SK-N-SH treated with all-trans-retinoic acid at 6 μM for 48 hours (cell line): ENCODE measurements around the gene SLC16A1.

Experiments
- ATAC-seq: fragments of 200-7000 bp; cut with Tn5 transposase; 3 replicates; pipeline ENCODE4 v1.9.1; 2020; ENCODE audit warnings: mild to moderate bottlenecking, moderate library complexity
- BACH2 ChIP-seq: fragments of 250-450 bp; sonication (Bioruptor Pico); IDR thresholded peaks from 2 replicates; pipeline ENCODE4 v1.9.0; 2021; ENCODE audit warnings: mild to moderate bottlenecking, borderline replicate concordance
- CSDC2 ChIP-seq: fragments of 250-450 bp; sonication (Bioruptor Pico); IDR thresholded peaks from 2 replicates; pipeline ENCODE4 v1.5.0; 2020; ENCODE audit warnings: mild to moderate bottlenecking, moderate library complexity
- ESRRG ChIP-seq: fragments of 250-450 bp; sonication (Bioruptor Pico); IDR thresholded peaks from 2 replicates; pipeline ENCODE4 v1.6.1; 2021; ENCODE audit warnings: mild to moderate bottlenecking
- GLIS3 ChIP-seq: fragments of 250-450 bp; sonication (Bioruptor Pico); IDR thresholded peaks from 2 replicates; pipeline ENCODE4 v1.5.0; 2020; ENCODE audit warnings: mild to moderate bottlenecking, moderate library complexity
- OSR1 ChIP-seq: fragments of 250-450 bp; sonication (Bioruptor Pico); IDR thresholded peaks from 2 replicates; pipeline ENCODE4 v1.8.0; 2022; ENCODE audit warnings: moderate library complexity, mild to moderate bottlenecking, inconsistent platforms
- PPARA ChIP-seq: fragments of 250-450 bp; sonication (Bioruptor Pico); IDR thresholded peaks from 2 replicates; pipeline ENCODE4 v1.5.0; 2020; ENCODE audit warnings: mild to moderate bottlenecking, borderline replicate concordance
- RARB ChIP-seq: fragments of 250-450 bp; sonication (Bioruptor Pico); IDR thresholded peaks from 2 replicates; pipeline ENCODE4 v1.8.0; 2021; ENCODE audit warnings: mild to moderate bottlenecking, moderate library complexity
- TCF4 ChIP-seq: fragments of 250-450 bp; sonication (Bioruptor Pico); IDR thresholded peaks from 2 replicates; pipeline ENCODE4 v1.8.0; 2021; ENCODE audit warnings: mild to moderate bottlenecking, moderate library complexity, borderline replicate concordance
- TOX ChIP-seq: fragments of 250-450 bp; sonication (Bioruptor Pico); IDR thresholded peaks from 2 replicates; pipeline ENCODE4 v1.8.0; 2021; ENCODE audit warnings: mild to moderate bottlenecking, moderate library complexity, borderline replicate concordance
- ZC3H10 ChIP-seq: fragments of 250-450 bp; sonication (Bioruptor Pico); IDR thresholded peaks from 2 replicates; pipeline ENCODE4 v1.5.1; 2021; ENCODE audit warnings: mild to moderate bottlenecking, moderate library complexity
- ZFP3 ChIP-seq: fragments of 250-450 bp; sonication (Bioruptor Pico); IDR thresholded peaks from 2 replicates; pipeline ENCODE4 v1.5.0; 2020; ENCODE audit warnings: mild to moderate bottlenecking, moderate library complexity
- ZNF565 ChIP-seq: fragments of 450-650 bp; formaldehyde crosslinking; conservative IDR thresholded peaks from 2 replicates; pipeline ENCODE4 v1.5.0; 2020; ENCODE audit warnings: low read depth, mild to moderate bottlenecking, moderate library complexity
- ZNF70 ChIP-seq: fragments of 450-650 bp; formaldehyde crosslinking; IDR thresholded peaks from 2 replicates; pipeline ENCODE4 v1.5.0; 2020; ENCODE audit warnings: mild to moderate bottlenecking, moderate library complexity
- ZNF8 ChIP-seq: fragments of 450-650 bp; formaldehyde crosslinking; IDR thresholded peaks from 2 replicates; pipeline ENCODE4 v1.5.0; 2020; ENCODE audit warnings: mild to moderate bottlenecking, moderate library complexity
- TF ChIP-seq, protein P1 (sequence below): fragments of 250-450 bp; sonication (Bioruptor Pico); IDR thresholded peaks from 2 replicates; pipeline ENCODE4 v1.5.1; 2021; ENCODE audit warnings: mild to moderate bottlenecking, moderate library complexity
- TF ChIP-seq, protein P2 (sequence below): fragments of 250-450 bp; sonication (Bioruptor Pico); IDR thresholded peaks from 2 replicates; pipeline ENCODE4 v1.5.1; 2020; ENCODE audit warnings: low read depth, mild to moderate bottlenecking, moderate library complexity
- TF ChIP-seq, protein P3 (sequence below): fragments of 250-450 bp; sonication (Bioruptor Pico); IDR thresholded peaks from 2 replicates; pipeline ENCODE4 v1.8.0; 2020; ENCODE audit warnings: mild to moderate bottlenecking, moderate library complexity, borderline replicate concordance
- TF ChIP-seq, protein P4 (sequence below): fragments of 250-450 bp; sonication (Bioruptor Pico); IDR thresholded peaks from 2 replicates; pipeline ENCODE4 v1.5.0; 2020; ENCODE audit warnings: mild to moderate bottlenecking, moderate library complexity
- TF ChIP-seq, protein P5 (sequence below): fragments of 250-450 bp; sonication (Bioruptor Pico); IDR thresholded peaks from 2 replicates; pipeline ENCODE4 v1.8.0; 2021; ENCODE audit warnings: low read depth, mild to moderate bottlenecking, moderate library complexity, borderline replicate concordance

The SLC16A1 gene

DNA sequence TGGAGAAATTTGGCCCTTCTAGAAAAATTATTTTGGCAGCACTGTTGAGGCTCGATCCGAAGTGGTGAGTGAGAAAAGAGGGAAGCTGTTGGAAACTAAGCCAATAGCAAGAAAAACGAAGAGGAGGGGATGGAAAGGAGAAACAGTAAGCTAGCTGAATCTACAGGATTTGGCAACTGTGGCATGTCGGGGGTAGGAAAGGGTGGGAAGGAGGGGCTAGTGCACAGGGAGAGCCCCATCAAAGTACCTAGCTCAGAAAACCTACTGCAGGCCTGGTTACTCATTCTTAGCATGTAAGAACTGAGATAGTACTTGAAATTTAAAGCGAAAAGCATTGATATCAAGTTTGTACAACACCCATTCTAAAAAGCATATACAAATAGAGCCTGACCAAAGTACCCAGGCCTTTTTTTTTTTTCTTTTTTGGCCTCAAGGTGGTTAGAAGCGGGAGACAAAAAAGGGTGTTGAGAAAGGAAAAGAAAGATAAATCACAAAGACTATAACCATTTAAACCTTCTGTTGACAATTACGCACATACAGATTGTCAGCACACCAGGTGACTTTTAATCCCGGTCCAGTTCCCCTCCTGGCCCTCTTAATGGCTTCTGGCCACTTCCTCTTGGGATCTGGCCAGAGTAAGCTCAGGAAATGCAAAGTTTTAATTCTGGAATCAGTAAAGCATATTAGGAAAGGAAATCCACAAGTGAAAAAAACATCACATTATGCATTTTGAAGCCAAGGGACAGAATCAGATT, 50.4 kb downstream of the SLC16A1 start:
- ATAC-seq: no peak
- no peak for TF ChIP-seq ZNF70

DNA sequence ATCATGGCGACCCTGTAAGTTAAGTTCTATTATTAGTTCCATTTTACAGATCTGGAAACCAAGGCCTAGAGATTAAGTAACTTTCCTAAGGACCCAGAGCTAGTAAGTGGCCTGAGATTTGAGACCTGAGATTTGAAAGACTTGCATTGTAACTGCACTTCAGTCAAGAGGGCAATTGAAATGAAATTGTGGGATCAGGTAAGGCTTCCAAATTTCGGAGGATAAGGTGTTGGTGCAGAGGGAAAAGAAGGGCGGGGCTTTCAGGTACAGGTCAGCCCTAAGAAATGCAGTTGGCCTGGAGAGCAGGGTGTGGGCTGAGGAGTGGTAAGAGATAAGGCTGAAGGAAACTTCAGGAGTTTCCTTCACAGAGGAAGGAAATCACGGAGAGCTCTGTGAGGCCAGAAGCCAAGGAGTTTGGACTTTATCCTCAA, 51.1 kb downstream of the SLC16A1 start:
- no peak for TF ChIP-seq TOX
- no peak for TF ChIP-seq CSDC2 (CRISPR knock-in tag)
- no peak for TF ChIP-seq BACH2
- TF ChIP-seq ZNF70: no peak
- TF ChIP-seq, protein P1, sequence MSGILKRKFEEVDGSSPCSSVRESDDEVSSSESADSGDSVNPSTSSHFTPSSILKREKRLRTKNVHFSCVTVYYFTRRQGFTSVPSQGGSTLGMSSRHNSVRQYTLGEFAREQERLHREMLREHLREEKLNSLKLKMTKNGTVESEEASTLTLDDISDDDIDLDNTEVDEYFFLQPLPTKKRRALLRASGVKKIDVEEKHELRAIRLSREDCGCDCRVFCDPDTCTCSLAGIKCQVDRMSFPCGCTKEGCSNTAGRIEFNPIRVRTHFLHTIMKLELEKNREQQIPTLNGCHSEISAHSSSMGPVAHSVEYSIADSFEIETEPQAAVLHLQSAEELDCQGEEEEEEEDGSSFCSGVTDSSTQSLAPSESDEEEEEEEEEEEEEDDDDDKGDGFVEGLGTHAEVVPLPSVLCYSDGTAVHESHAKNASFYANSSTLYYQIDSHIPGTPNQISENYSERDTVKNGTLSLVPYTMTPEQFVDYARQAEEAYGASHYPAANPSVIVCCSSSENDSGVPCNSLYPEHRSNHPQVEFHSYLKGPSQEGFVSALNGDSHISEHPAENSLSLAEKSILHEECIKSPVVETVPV (CRISPR knock-in tag): no peak
- TF ChIP-seq, protein P2, sequence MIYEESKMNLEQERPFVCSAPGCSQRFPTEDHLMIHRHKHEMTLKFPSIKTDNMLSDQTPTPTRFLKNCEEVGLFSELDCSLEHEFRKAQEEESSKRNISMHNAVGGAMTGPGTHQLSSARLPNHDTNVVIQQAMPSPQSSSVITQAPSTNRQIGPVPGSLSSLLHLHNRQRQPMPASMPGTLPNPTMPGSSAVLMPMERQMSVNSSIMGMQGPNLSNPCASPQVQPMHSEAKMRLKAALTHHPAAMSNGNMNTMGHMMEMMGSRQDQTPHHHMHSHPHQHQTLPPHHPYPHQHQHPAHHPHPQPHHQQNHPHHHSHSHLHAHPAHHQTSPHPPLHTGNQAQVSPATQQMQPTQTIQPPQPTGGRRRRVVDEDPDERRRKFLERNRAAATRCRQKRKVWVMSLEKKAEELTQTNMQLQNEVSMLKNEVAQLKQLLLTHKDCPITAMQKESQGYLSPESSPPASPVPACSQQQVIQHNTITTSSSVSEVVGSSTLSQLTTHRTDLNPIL (CRISPR knock-in tag): no peak
- TF ChIP-seq ZNF8 (CRISPR knock-in tag): no peak
- TF ChIP-seq, protein P3, sequence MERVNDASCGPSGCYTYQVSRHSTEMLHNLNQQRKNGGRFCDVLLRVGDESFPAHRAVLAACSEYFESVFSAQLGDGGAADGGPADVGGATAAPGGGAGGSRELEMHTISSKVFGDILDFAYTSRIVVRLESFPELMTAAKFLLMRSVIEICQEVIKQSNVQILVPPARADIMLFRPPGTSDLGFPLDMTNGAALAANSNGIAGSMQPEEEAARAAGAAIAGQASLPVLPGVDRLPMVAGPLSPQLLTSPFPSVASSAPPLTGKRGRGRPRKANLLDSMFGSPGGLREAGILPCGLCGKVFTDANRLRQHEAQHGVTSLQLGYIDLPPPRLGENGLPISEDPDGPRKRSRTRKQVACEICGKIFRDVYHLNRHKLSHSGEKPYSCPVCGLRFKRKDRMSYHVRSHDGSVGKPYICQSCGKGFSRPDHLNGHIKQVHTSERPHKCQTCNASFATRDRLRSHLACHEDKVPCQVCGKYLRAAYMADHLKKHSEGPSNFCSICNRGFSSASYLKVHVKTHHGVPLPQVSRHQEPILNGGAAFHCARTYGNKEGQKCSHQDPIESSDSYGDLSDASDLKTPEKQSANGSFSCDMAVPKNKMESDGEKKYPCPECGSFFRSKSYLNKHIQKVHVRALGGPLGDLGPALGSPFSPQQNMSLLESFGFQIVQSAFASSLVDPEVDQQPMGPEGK (CRISPR knock-in tag): no peak
- no peak for TF ChIP-seq ZC3H10 (CRISPR knock-in tag)
- TF ChIP-seq PPARA (CRISPR knock-in tag): no peak
- TF ChIP-seq, protein P4, sequence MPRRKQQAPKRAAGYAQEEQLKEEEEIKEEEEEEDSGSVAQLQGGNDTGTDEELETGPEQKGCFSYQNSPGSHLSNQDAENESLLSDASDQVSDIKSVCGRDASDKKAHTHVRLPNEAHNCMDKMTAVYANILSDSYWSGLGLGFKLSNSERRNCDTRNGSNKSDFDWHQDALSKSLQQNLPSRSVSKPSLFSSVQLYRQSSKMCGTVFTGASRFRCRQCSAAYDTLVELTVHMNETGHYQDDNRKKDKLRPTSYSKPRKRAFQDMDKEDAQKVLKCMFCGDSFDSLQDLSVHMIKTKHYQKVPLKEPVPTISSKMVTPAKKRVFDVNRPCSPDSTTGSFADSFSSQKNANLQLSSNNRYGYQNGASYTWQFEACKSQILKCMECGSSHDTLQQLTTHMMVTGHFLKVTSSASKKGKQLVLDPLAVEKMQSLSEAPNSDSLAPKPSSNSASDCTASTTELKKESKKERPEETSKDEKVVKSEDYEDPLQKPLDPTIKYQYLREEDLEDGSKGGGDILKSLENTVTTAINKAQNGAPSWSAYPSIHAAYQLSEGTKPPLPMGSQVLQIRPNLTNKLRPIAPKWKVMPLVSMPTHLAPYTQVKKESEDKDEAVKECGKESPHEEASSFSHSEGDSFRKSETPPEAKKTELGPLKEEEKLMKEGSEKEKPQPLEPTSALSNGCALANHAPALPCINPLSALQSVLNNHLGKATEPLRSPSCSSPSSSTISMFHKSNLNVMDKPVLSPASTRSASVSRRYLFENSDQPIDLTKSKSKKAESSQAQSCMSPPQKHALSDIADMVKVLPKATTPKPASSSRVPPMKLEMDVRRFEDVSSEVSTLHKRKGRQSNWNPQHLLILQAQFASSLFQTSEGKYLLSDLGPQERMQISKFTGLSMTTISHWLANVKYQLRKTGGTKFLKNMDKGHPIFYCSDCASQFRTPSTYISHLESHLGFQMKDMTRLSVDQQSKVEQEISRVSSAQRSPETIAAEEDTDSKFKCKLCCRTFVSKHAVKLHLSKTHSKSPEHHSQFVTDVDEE (CRISPR knock-in tag): no peak
- TF ChIP-seq ESRRG: no peak
- no peak for TF ChIP-seq ZNF565 (CRISPR knock-in tag)
- TF ChIP-seq ZFP3: no peak
- no peak for ATAC-seq

DNA sequence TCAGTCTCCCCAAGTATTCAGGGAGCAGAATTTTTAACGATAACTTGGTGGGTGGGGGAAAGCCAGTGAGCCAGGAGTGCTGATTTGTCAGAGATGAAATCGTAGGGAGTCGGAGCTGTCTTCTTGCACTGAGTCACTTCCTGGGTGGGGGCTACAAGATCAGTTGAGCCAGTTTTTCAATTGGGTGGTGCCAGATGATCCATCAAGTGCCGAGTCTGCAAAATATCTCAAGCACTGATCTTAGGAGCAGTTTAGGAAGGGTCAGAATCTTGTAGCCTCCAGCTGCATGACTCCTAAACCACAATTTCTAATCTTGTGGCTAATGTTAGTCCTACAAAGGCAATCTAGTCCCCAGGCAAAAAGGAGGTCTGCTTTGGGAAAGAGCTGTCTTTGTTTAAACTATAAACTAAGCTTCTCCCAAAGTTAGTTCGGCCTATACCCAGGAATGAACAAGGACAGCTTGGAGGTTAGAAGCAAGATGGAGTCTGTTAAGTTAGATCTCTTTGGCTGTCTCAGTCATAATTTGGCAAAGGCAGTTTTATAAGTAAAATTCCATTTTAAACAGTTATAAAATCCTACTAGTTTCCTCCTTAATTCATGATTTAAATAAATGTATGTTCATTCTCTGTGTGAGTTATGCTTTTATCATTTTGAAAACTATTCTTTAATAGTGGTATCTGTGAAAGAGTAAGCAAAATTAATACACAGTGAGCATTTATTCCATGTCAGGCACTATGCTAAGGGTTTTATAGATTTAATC, 51.7 kb downstream of the SLC16A1 start:
- ATAC-seq: no peak
- no peak for TF ChIP-seq OSR1
- TF ChIP-seq, protein P1 (CRISPR knock-in tag): no peak
- TF ChIP-seq TCF4 (CRISPR knock-in tag): no peak
- no peak for TF ChIP-seq PPARA (CRISPR knock-in tag)
- TF ChIP-seq, protein P3 (CRISPR knock-in tag): no peak
- TF ChIP-seq ZNF70: no peak
- TF ChIP-seq TOX: no peak
- TF ChIP-seq, protein P5, sequence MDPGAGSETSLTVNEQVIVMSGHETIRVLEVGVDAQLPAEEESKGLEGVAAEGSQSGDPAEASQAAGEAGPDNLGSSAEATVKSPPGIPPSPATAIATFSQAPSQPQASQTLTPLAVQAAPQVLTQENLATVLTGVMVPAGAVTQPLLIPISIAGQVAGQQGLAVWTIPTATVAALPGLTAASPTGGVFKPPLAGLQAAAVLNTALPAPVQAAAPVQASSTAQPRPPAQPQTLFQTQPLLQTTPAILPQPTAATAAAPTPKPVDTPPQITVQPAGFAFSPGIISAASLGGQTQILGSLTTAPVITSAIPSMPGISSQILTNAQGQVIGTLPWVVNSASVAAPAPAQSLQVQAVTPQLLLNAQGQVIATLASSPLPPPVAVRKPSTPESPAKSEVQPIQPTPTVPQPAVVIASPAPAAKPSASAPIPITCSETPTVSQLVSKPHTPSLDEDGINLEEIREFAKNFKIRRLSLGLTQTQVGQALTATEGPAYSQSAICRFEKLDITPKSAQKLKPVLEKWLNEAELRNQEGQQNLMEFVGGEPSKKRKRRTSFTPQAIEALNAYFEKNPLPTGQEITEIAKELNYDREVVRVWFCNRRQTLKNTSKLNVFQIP (CRISPR knock-in tag): no peak
- TF ChIP-seq GLIS3 (CRISPR knock-in tag): no peak
- TF ChIP-seq ZC3H10 (CRISPR knock-in tag): no peak
- TF ChIP-seq ESRRG: no peak
- TF ChIP-seq, protein P4 (CRISPR knock-in tag): no peak
- no peak for TF ChIP-seq RARB (CRISPR knock-in tag)
- no peak for TF ChIP-seq CSDC2 (CRISPR knock-in tag)
